Measurements from ENCODE around the gene SHH. TPM values are rescaled to one million over a fixed set of nuclear protein-coding genes. Genes with fewer than 3 reads are reported as not detected.

Gene SHH
- total RNA-seq, 1 experiment from 2014 or later = 0.11 TPM

GRCh38 chr7:155813546-155814315, 1.5 kb upstream of the SHH start:
- Histone ChIP-seq H3K27me3 (ENCODE audit: low read length) (peaks cover 46% of the 10 kb centered on the region), H3K79me2 (ENCODE audit: low read length) (no peaks in the 10 kb centered on the region), H3K27ac (ENCODE audit: low read length) (no peak overlapping the region), H3F3A (ENCODE audit: low read length, unreplicated experiment) (no peaks in the 10 kb centered on the region), H3K9me3 (ENCODE audit: low read length) (no peaks in the 10 kb centered on the region), H3K4me3 (ENCODE audit: low read length) (no peak overlapping the region), H3K36me3 (ENCODE audit: low read depth, low read length) (no peaks in the 10 kb centered on the region), H4K20me1 (ENCODE audit: low read length) (no peaks in the 10 kb centered on the region), H2AFZ (ENCODE audit: low read length) (no peak overlapping the region), H3K9me2 (replicated peaks; ENCODE audit: low read length) (no peaks in the 10 kb centered on the region), H3K4me1 (ENCODE audit: insufficient read depth, low read length) (peaks cover 26% of the 10 kb centered on the region), H3K9ac (ENCODE audit: low read length) (no peak overlapping the region), H3K4me2 (ENCODE audit: low read length) (no peak overlapping the region)
- DNase-seq = no peak
- ATAC-seq = no peak
- POLR2A ChIA-PET (ENCODE audit: unreplicated experiment) = no interaction called here
- CTCF ChIA-PET = interaction anchor here (0.6 to 1.7 kb wide), 3 partner anchors 138 to 712 kb away, joined by 3 to 8 read pairs (median 3); no protein-coding TSS in a partner anchor
- no TSS peak for BruUV-seq (replicated peaks)
- intact Hi-C loops (cut with micrococcal nuclease) = loop anchor here (5.0 kb wide), 1 partner anchor 149 kb away; no protein-coding TSS in a partner anchor
- TF ChIP-seq EZH2phosphoT487 (IDR thresholded peaks at IDR 0.05; ENCODE audit: borderline replicate concordance, low read length) (no peak), EZH2 (IDR thresholded peaks at IDR 0.05; ENCODE audit: low read length, unreplicated experiment) (no peak), CTCF (conservative IDR thresholded peaks at IDR 0.05; ENCODE audit: low read depth, low read length) (no peak)

GRCh38 chr7:155813125-155813524, 862 bp upstream of the SHH start:
- intact Hi-C loops (cut with micrococcal nuclease) = loop anchor here (5.0 kb wide), 1 partner anchor 149 kb away; no protein-coding TSS in a partner anchor
- CTCF ChIA-PET = no interaction called here

GRCh38 chr7:155811560-155811894, 736 bp downstream of the SHH start:
- no TSS peak for BruUV-seq (replicated peaks)
- CTCF ChIA-PET = no interaction called here
- Histone ChIP-seq H4K20me1 (ENCODE audit: low read length) (no peaks in the 10 kb centered on the region), H3K9me3 (ENCODE audit: low read length) (no peaks in the 10 kb centered on the region), H3F3A (ENCODE audit: low read length, unreplicated experiment) (no peaks in the 10 kb centered on the region), H3K4me3 (ENCODE audit: low read length) (peak overlapping the region; percentile 66), H3K4me1 (ENCODE audit: insufficient read depth, low read length) (peaks cover 26% of the 10 kb centered on the region), H3K27me3 (ENCODE audit: low read length) (peaks cover 52% of the 10 kb centered on the region), H3K27ac (ENCODE audit: low read length) (no peak overlapping the region), H3K36me3 (ENCODE audit: low read depth, low read length) (no peaks in the 10 kb centered on the region), H3K79me2 (ENCODE audit: low read length) (no peaks in the 10 kb centered on the region), H3K9me2 (replicated peaks; ENCODE audit: low read length) (no peaks in the 10 kb centered on the region), H3K4me2 (ENCODE audit: low read length) (peak overlapping the region; percentile 84), H2AFZ (ENCODE audit: low read length) (peak overlapping the region; percentile 54; the same call in 1 of the 2 replicates), H3K9ac (ENCODE audit: low read length) (no peak overlapping the region)
- ATAC-seq (peak; percentile 14; the same call in 1 of the 2 replicates), DNase-seq (peak; percentile 45)
- POLR2A ChIA-PET (ENCODE audit: unreplicated experiment) = no interaction called here
- no peak for TF ChIP-seq EZH2phosphoT487 (IDR thresholded peaks at IDR 0.05; ENCODE audit: borderline replicate concordance, low read length)
- no peak for TF ChIP-seq CTCF (conservative IDR thresholded peaks at IDR 0.05; ENCODE audit: low read depth, low read length)
- no peak for TF ChIP-seq EZH2 (IDR thresholded peaks at IDR 0.05; ENCODE audit: low read length, unreplicated experiment)
- intact Hi-C loops (cut with micrococcal nuclease) = loop anchor here (5.0 kb wide), 1 partner anchor 151 kb away; no protein-coding TSS in a partner anchor

More at GRCh38 chr7:155813125-155813524, 862 bp upstream of the SHH start:
- POLR2A ChIA-PET (ENCODE audit: unreplicated experiment) = interaction anchor here (0.7 kb wide), 1 partner anchor 962 kb away, joined by 3 read pairs; no protein-coding TSS in a partner anchor
- H3K4me2 ChIP-seq (ENCODE audit: low read length) = no peak overlapping the region
- no peak for DNase-seq
- H3K4me1 ChIP-seq (ENCODE audit: insufficient read depth, low read length) = peaks cover 26% of the 10 kb centered on the region
- no peaks in the 10 kb centered on the region for H3K9me2 ChIP-seq (replicated peaks; ENCODE audit: low read length)
- H3K36me3 ChIP-seq (ENCODE audit: low read depth, low read length) = no peaks in the 10 kb centered on the region
- no peaks in the 10 kb centered on the region for H3K9me3 ChIP-seq (ENCODE audit: low read length)
- H3K79me2 ChIP-seq (ENCODE audit: low read length) = no peaks in the 10 kb centered on the region
- TF ChIP-seq EZH2phosphoT487 (IDR thresholded peaks at IDR 0.05; ENCODE audit: borderline replicate concordance, low read length) = no peak
- H4K20me1 ChIP-seq (ENCODE audit: low read length) = no peaks in the 10 kb centered on the region
- H3F3A ChIP-seq (ENCODE audit: low read length, unreplicated experiment) = no peaks in the 10 kb centered on the region
- no peak for ATAC-seq
- H2AFZ ChIP-seq (ENCODE audit: low read length) = no peak overlapping the region
- BruUV-seq (replicated peaks) = no TSS peak
- H3K4me3 ChIP-seq (ENCODE audit: low read length) = no peak overlapping the region
- no peak overlapping the region for H3K27ac ChIP-seq (ENCODE audit: low read length)
- peaks cover 50% of the 10 kb centered on the region for H3K27me3 ChIP-seq (ENCODE audit: low read length)
- H3K9ac ChIP-seq (ENCODE audit: low read length) = no peak overlapping the region
